Mesothelial cell of epicardium (in vitro differentiated cells): ENCODE measurements around the gene ITGB4. TPM values are rescaled to one million over a fixed set of nuclear protein-coding genes. Genes with fewer than 3 reads are reported as not detected.

Experiments used
- DNase-seq, 2 experiments: peaks; one replicate each; pipeline ENCODE4 v3.0.0; 2021; ENCODE audit warnings: low spot score in 2 of 2; ENCODE audit not compliant: unreplicated experiment in 2 of 2
- H3K27ac Mint-ChIP-seq: 2 replicates; pipeline ENCODE4 v1.8.0; 2021; ENCODE audit warnings: mixed read lengths
- H3K27me3 Mint-ChIP-seq: 2 replicates; pipeline ENCODE4 v1.8.0; 2021; ENCODE audit warnings: low read depth, mixed read lengths
- H3K36me3 Mint-ChIP-seq: 2 replicates; pipeline ENCODE4 v1.8.0; 2021; ENCODE audit warnings: mixed read lengths
- H3K4me1 Mint-ChIP-seq: 2 replicates; pipeline ENCODE4 v1.8.0; 2021; ENCODE audit warnings: mixed read lengths
- H3K4me3 Mint-ChIP-seq: 2 replicates; pipeline ENCODE4 v1.8.0; 2021; ENCODE audit warnings: mild to moderate bottlenecking, moderate library complexity, mixed read lengths
- H3K9me3 Mint-ChIP-seq: 2 replicates; pipeline ENCODE4 v1.8.0; 2021; ENCODE audit warnings: mixed read lengths
- total RNA-seq: library from RNA; stranded (reverse); gene quantifications from 3 replicates; pipeline ENCODE4 v1.2.1, GENCODE V29; 2021
- TF ChIP-seq, protein P1 (sequence below): fragments of 200-600 bp; sonication (generic); IDR thresholded peaks from one replicate; pipeline ENCODE4 v1.5.0; 2021; ENCODE audit warnings: antibody characterized with exemption; ENCODE audit not compliant: unreplicated experiment

The ITGB4 gene
- total RNA-seq, 1 donor from 2014 or later = 117 TPM

DNA sequence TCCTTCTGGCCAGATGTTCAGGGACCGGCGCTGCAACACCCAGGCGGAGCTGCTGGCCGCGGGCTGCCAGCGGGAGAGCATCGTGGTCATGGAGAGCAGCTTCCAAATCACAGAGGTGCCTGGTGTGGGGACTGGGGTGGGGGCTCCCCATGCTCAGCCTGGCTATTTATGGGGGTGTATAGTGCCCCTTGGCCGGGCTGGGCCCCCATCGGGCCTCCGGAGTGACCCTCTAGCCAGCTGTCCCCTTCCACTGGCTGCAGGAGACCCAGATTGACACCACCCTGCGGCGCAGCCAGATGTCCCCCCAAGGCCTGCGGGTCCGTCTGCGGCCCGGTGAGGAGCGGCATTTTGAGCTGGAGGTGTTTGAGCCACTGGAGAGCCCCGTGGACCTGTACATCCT is 6.1 kb downstream of the ITGB4 start:
- TF ChIP-seq, protein P1, sequence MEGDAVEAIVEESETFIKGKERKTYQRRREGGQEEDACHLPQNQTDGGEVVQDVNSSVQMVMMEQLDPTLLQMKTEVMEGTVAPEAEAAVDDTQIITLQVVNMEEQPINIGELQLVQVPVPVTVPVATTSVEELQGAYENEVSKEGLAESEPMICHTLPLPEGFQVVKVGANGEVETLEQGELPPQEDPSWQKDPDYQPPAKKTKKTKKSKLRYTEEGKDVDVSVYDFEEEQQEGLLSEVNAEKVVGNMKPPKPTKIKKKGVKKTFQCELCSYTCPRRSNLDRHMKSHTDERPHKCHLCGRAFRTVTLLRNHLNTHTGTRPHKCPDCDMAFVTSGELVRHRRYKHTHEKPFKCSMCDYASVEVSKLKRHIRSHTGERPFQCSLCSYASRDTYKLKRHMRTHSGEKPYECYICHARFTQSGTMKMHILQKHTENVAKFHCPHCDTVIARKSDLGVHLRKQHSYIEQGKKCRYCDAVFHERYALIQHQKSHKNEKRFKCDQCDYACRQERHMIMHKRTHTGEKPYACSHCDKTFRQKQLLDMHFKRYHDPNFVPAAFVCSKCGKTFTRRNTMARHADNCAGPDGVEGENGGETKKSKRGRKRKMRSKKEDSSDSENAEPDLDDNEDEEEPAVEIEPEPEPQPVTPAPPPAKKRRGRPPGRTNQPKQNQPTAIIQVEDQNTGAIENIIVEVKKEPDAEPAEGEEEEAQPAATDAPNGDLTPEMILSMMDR = no peak

DNA sequence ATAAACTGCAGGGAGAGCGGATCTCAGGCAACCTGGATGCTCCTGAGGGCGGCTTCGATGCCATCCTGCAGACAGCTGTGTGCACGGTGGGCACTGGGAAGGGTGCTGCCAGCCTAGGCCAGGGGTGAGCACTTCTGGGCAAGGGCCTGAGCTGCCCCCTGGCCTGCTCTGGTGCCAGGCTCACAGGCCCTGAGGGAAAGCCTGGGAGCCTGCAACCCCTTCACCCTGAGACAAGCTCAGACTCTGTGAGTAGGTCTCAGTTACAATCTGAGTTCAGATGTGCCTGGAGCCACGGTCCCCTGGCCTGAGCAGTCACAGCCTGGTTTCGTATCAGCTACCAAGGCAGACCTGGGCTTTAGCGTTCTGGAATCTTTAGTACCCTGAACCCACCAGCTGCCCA is 8.1 kb downstream of the ITGB4 start:
- H3K4me3 Mint-ChIP-seq = no peak overlapping the region
- no peaks in the 10 kb centered on the region for H3K4me1 Mint-ChIP-seq
- no peaks in the 10 kb centered on the region for H3K9me3 Mint-ChIP-seq
- TF ChIP-seq, protein P1 = no peak
- H3K27ac Mint-ChIP-seq = no peak overlapping the region
- H3K36me3 Mint-ChIP-seq = peaks cover 17% of the 10 kb centered on the region
- DNase-seq = no peak
- H3K27me3 Mint-ChIP-seq = no peaks in the 10 kb centered on the region

More for the DNA sequence above, 6.1 kb downstream of the ITGB4 start:
- no peak overlapping the region for H3K27ac Mint-ChIP-seq
- peaks cover 7% of the 10 kb centered on the region for H3K27me3 Mint-ChIP-seq
- H3K4me3 Mint-ChIP-seq = no peak overlapping the region
- peaks cover 7% of the 10 kb centered on the region for H3K4me1 Mint-ChIP-seq
- H3K9me3 Mint-ChIP-seq = no peaks in the 10 kb centered on the region
- peaks cover 14% of the 10 kb centered on the region for H3K36me3 Mint-ChIP-seq
- no peak for DNase-seq

DNA sequence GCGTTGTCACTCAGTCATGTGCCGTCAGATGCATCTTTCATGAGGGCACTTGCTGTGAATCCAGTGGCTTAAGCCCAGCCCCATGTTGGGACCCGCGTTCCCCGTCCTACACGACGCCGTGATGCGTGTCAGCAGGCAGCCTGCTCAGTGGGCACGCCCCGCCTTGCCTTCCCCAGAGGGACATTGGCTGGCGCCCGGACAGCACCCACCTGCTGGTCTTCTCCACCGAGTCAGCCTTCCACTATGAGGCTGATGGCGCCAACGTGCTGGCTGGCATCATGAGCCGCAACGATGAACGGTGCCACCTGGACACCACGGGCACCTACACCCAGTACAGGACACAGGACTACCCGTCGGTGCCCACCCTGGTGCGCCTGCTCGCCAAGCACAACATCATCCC is 8.8 kb downstream of the ITGB4 start:
- peaks cover 16% of the 10 kb centered on the region for H3K36me3 Mint-ChIP-seq
- H3K27me3 Mint-ChIP-seq = no peaks in the 10 kb centered on the region
- no peak overlapping the region for H3K27ac Mint-ChIP-seq
- H3K4me1 Mint-ChIP-seq = no peaks in the 10 kb centered on the region
- no peak for DNase-seq
- no peak overlapping the region for H3K4me3 Mint-ChIP-seq
- TF ChIP-seq, protein P1 = no peak
- H3K9me3 Mint-ChIP-seq = no peaks in the 10 kb centered on the region

DNA sequence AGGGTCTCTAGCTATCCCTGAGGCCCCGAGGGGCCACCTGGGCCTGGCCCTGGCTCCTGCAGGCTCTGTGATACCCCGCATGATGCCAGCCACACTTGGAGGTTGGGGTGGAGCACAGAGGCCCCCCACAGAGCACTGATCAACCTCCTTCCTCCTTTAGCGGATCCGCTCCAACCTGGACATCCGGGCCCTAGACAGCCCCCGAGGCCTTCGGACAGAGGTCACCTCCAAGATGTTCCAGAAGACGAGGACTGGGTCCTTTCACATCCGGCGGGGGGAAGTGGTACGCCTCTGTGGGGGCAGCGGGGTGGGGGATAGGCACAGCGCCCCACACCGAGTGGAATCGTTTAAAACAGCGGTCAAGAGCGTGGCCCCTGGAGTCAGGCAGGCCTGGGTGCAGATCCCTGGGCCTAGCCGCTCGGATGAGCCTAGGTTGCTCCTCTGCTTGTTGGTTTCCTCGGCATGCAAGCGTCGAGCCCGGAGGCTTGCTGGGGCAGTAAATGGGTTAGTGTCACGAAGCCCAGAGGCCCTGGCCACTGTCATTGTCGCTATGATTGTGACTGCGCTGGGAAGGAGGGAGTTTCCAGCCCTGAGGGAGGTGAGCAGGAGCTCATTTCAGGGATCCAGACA is 9.9 kb downstream of the ITGB4 start:
- DNase-seq = no peak
- Mint-ChIP-seq H3K27ac (no peak overlapping the region), H3K4me3 (no peak overlapping the region), H3K27me3 (no peaks in the 10 kb centered on the region), H3K36me3 (peaks cover 16% of the 10 kb centered on the region), H3K9me3 (no peaks in the 10 kb centered on the region), H3K4me1 (no peaks in the 10 kb centered on the region)
- TF ChIP-seq, protein P1 = no peak

DNA sequence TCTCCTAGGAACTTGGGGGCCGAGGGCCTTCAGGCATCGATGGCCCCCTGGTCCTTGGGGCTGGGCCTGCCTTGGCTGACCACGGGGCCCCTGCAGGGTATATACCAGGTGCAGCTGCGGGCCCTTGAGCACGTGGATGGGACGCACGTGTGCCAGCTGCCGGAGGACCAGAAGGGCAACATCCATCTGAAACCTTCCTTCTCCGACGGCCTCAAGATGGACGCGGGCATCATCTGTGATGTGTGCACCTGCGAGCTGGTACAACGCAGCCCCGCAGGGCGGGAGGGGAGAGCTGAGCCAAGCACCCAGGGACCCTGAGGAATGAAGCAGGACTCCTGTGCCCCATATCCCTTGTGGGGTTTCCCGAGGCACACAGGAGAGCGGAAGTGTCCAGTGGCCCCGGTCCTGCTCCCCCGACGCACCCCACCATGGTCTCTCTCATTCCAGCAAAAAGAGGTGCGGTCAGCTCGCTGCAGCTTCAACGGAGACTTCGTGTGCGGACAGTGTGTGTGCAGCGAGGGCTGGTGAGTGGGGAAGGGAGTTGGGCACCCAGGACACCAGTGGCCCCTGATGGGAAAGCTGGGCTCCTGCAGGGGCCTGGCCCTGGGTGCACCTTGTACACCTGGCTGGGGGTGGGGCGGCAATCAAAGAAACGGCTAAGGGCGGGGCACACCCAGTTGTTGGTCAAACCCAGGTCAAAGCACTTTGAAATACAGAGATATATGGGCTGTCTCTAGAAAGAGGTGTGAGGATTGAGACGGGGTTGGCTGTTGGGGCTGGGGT is 10.6 kb downstream of the ITGB4 start:
- Mint-ChIP-seq H3K4me1 (no peaks in the 10 kb centered on the region), H3K27me3 (no peaks in the 10 kb centered on the region), H3K9me3 (no peaks in the 10 kb centered on the region), H3K36me3 (peaks cover 16% of the 10 kb centered on the region), H3K4me3 (no peak overlapping the region), H3K27ac (no peak overlapping the region)
- no peak for DNase-seq
- TF ChIP-seq, protein P1 = no peak
